Islet of Langerhans (tissue), 1 donor: ENCODE results near the gene KTN1.

Source experiments
- FAIRE-seq: peaks from one replicate; lab custom pipeline; 2011; peaks lifted over from hg19 to GRCh38; lab: Jason Lieb, UNC

Gene KTN1

DNA sequence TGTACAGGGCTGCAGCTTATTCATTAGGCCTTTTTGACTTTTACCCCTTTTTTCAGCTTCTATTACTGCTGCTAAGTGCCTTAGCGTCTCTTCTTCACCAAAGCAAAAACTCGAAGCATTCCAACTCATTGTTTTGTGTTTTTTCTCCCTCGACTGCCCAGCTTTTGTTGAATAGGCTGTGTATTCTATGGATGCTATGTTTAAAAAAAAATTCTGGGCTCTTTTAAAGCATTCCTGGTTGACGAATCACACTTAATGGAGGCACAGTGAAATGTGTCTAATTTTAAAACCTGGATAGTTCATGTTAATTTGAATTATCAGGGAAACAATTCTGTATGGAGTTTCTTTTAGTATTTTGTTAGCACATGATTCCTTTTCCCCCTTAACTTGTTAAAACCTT is 29.7 kb downstream of the KTN1 start:
- FAIRE-seq = no peak

DNA sequence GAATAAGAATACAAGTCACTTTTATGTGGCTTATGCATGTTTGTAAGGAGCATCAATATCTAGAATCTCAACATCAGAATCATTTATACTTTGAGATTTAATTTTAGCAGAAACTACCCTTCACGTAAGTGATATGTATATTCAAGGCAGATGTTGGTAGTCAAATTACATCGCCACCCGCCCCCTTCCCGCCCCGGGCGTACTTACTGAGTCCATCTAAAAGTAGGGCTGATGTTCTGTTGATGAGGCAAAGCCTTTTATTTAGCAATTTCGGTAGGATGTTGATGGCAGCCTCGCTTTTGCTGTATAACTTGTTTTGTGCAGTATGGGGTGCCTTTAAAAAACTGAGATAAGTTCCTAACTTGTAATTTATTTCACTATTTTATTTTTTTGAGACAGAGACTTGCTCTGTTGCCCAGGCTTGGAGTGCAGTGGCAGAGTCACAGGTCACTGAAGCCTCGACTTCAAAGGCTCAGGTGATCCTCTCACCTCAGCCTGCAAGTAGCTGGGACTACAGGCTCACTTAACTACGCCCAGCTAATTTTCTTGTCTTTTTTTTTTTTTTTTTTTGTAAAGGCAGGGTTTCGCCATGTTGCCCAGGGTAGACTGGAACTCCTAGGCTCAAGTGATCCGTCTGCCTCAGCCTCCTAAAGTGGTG is 30.8 kb downstream of the KTN1 start:
- FAIRE-seq = no peak

DNA sequence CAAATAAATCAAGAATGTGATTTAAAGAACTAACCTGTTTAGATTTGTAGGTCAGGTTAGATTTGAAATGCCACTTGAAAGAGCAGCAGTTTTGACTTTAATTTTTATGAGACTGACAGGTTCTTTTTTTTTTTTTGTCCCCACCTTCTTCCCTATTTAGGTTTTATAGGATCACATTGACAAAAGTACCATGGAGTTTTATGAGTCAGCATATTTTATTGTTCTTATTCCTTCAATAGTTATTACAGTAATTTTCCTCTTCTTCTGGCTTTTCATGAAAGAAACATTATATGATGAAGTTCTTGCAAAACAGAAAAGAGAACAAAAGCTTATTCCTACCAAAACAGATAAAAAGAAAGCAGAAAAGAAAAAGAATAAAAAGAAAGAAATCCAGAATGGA is 31.9 kb downstream of the KTN1 start:
- FAIRE-seq = peak; percentile 5

DNA sequence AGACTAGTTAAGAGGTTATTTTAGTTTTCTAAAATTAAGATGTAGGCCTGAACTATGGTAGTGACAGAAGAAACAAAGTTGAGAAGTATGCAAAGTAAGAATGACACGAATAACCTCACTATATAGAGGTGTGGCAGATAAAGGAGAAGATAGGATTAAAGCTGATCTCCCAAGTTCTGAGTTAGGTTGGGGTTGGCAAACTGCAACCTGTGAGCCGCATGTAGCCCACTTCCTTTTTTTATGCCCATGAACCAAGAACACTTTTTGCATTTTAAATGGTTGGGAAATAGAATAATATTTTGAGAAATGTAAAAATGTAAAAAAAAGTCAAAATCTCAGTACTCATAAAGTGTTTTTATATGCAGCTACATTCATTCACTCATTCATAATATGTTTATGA is 34.3 kb downstream of the KTN1 start:
- no peak for FAIRE-seq

DNA sequence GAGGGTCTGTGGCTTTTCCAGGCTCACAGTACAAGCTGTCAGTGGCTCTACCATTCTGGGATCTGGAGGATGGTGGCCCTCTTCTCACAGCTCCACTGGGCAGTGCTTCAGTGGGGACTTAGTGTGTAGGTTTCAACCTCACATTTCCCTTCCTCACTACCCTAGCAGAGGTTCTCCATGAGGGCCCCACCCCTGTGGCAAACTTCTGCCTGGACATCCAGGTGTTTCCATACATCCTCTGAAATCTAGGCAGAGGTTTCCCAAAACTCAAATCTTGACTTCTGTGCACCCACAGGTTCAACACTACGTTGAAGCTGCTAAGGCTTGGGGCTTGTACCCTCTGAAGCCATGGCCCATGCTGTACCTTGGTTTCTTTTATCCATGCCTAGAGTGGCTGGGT is 40.3 kb downstream of the KTN1 start:
- no peak for FAIRE-seq

DNA sequence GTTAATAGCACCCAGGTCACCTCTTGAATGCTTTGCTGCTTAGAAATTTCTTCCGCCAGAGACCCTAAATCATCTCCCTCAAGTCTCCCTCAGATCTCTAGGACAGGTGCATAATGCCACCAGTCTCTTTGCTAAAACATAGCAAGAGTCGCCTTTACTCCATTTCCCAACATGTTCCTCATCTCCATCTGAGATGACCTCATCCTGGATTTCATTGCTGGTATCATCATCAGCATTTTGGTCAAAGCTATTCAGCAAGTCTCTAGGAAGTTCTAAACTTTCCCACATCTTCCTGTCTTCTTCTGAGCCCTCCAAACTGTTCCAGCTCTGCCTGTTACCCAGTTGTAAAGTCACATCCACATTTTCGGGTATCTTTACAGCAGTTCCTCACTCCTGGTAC is 41.0 kb downstream of the KTN1 start:
- FAIRE-seq = no peak

DNA sequence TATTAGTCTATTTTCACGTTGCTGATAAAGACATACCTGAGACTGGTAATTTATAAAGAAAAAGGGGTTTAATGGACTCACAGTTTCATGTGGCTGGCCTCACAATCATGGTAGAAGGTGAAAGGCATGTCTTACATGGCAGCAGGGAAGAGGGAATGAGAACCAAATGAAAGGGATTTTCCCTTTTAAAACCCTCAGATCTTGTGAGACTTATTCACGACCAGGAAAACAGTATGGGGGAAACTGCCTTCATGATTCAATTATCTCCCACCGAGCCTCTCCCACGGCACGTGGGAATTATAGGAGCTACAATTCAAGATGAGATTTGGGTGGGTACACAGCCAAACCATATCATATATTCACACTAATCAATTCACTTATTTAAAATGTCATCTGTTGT is 41.4 kb downstream of the KTN1 start:
- FAIRE-seq = no peak

DNA sequence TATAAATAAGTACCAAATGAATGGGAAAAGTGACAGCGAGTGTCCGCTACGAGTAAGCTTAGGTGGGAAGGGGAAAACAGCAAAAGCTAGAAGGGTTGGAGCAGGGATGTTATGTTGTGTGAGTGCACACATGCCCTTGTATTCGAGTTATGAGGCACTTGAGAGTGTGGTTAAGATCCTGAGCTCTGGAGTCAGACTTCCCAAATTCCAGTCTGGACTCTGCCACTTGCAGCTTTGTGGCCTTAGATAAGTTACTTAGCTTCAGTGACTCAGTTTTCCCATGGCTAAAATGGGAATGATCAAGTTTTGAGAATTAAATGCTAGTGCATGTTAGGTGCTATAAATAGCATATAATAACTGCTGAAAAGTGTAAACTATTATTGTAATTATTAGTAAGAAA is 44.9 kb downstream of the KTN1 start:
- FAIRE-seq = no peak

DNA sequence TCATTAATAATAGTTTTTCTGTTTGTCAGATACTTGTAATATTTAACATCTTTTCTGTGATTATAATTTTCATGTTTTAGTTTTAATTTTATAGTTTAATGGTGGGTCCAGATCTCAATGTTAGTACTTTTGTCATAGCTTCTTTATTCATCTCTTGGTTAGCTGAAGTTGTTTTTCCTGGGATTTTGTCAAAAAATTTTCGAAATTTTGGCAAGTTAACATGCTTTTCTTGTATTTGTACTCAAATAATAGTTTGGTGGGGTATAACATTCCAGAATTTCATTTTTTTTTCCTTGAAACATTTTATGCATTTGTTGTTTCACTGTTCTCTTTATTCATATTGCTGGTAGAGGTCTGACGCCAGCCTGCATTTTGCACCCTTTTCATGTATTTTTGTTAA is 45.5 kb downstream of the KTN1 start:
- no peak for FAIRE-seq

DNA sequence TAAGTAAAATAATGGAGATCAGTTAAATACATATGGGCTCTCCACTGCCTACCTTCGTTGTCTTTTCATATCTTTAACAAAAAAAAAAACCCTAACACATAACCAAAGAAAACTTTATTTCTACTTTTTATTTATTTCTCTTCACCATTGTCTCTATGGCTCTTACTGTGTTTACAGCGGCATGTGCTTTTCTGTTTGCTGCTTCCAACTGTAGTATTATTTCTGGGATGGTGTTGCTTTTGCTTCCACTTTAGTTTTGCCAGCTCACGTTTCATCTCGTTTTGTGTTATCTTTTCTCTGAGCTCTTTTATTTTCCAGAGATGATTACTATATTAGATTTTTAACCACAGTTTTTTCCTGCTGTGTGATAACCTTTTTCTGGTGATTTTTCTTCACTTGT is 46.1 kb downstream of the KTN1 start:
- no peak for FAIRE-seq

DNA sequence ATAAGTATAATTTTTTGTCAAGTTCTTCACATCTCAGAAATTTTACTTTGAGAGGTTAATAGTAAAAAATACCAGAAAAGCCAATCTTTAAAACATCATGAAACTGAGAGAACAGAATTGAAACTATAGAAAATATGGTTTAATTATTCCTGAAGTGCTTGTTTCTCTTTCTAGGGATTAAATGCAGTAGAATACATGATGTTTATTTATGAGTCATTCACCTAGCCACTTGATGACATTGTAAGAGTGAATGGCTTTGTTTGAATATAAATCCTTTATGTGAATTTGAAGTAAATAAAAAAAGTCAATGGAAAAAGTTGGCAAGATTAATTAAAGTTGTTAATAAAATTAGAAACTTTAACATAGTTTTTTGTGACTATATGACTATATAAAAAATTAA is 48.4 kb downstream of the KTN1 start:
- peak; percentile 33 for FAIRE-seq

DNA sequence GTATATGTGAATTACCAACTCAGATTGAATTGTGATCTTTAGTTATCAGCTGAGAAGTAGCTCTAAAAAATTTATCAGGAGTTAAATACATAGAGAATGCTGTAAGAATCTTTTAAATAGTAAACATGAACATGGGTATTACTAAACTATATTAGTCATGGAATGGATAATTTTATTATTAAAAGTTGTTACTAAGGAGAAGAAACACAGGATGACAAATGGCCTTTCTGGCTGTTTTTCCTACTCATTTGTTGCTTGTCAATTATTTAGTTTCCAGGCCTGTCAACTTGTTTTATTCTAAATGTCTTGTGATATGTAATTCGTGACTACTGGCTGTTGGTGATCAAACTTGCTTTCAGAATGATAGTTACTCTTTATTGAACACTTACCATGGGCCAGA is 58.7 kb downstream of the KTN1 start:
- FAIRE-seq = no peak

DNA sequence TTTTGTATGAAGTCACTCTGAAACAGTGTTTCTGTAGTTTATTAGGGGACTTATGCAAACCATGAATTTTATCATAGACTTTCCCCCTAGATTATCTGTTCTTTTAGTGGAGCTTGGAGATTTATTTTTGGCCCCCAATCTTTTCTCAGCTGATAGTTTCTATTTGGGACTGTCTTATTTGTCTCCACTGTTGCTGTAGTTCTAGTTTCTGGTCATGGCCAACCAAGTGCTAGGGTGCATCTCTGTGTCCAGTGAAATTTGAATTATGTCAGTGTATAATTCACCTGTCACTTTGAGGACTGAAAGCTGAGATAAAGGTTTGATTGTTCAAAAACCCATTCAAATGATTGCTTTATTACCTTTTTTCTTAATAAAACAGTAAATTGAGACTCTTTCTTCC is 61.3 kb downstream of the KTN1 start:
- no peak for FAIRE-seq

DNA sequence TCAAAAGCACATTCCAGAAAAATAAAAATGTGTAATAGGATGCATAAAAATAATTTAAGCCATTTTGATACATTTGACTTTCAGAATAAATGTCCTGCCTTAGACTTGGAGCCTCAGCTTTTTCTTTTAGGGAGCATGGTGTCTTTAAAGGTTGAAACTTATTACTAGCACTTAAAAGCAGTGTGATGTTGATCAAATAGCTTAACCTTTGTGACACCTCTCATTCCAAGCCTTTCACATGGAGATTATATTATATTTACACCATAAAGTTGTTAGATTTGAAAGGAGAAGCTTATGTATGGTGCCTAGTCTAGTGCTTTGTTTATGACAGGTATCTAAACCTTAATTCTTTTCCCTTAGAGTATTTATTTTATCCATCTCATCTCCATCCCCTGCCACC is 61.9 kb downstream of the KTN1 start:
- FAIRE-seq = no peak

DNA sequence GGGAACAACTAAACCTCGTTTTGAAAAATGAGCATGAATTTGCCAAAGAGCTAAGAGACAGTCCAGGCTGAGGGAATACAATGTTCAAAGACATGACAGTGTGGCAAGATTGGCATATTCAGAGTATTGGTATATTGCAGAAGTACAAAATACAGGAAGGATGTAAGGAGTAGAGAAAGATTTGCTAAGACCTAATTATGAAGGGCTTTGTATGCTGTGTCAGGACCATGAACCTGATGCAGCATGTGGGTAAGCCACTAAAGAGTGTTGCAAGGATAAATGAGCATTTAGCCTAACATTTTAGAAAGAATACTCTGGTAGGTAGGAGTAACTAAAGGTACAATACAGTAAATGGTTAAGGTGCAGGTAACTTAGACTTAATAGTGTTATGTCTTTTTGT is 65.1 kb downstream of the KTN1 start:
- no peak for FAIRE-seq

DNA sequence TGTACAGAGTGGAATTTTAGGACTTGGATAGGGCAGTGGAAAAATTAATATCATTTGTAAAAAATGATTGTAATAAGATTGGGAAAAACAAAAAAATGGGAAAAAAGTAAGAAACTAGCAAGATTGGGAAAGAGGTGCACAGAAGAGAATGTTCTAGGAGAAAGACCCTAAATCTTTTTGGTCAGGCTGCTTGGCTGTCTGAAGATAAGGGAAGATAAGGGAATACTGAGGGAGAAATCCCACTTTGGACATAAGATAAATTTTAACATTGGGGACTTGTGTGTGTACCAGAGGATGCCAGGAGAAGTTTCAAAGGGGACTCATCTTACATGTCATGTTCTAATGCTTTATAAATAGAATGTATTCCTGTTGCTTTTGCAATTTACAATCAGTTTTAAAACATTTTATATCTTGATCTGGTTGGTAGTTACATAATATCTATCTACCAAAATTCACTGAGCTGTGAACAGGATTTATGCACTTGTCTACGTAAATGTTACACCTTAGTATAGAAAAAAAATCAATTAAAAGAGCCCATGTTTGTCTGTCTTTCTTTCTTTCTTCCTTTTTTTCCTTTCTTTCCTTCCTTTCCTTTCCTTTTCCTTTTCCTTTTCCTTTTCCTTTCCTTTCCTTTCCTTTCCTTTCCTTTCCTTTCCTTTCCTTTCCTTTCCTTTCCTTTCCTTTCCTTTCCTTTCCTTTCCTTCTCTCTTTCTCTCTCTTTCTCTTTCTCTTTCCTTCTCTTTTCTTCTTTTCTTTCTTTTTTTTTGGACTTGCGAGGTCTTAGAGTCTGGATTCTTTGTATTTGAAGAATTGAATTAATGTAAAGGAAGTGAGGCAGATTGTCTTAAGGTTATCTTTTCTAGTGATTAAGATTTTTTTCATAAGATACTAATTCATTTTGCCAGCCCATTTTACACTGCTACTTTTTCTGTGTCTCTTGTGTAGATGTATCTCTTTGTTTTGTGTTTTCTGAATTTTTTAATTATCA is 66.1 kb downstream of the KTN1 start:
- FAIRE-seq = peak; percentile 27

DNA sequence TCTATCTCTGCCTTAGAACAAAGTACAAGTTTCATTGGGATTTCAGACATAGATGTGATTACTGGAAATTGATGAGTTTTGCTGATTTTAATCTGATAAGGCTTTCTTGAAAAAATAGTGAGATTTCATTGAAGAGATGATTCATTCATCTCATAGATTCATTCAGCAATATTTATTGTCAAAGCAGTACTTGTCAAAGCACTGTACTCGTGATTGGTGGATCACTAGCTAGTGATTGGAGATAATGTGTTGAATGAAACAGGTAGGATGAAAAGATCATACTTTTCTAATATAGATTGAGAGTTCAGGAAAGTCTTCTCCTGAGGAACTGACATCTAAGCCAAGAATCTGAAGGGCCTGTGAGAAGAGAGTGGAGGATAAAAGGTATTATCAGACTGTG is 71.0 kb downstream of the KTN1 start:
- FAIRE-seq = no peak

DNA sequence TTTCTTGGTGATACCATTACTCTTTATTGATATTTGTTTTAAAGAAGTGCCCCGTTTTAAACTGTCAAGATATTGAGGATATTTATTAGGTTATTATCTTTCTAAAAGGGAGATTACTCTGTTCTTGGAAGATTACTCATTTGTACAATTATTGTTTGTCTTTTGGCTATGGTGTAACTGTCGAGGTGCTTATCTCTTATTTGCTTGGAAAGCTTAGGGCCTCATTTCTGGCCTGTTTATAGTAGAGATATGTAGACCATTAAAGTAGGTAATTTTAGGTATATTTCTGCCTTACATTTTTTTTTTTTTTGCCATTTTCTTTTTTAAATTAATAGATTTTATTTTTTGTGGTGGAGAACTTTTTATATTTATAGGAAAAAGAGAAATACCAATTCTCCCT is 74.2 kb downstream of the KTN1 start:
- no peak for FAIRE-seq

DNA sequence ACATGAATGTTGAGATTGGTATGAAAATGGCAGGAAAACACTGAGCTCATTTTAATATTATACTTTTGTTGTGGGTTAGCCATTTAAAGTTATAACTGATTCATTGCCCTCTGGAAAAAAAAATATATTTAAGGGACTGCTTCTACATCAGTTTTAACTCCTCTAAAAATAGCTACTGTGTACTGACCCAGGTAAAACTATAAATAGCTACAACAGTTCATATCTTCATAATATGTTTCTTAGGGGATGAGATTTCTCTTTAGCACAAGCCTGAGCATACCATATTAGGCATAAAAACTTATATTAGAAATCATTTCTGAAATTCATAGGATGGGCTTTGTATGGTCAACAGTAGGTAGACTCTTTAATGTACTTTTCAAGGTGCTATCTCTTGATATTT is 81.0 kb downstream of the KTN1 start:
- FAIRE-seq = no peak

DNA sequence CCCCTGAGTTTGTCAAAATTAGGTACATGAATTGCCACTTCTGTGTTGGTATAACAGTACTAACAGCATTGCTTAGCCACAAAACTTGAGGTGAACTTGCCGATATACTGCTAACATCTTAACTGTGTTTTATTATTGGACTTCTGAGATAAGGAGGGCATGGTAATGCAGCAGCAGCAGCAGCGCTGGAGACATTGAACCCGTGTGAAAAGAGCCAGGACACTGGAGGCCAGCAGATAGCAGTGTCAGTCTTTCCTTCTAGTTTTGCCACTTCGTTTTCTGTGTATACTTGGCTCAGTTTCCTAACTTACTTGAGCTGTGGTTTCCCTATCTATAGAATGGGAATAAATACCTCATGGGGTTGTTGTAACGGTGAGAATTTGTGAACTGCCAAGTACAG is 82.7 kb downstream of the KTN1 start:
- FAIRE-seq = no peak

DNA sequence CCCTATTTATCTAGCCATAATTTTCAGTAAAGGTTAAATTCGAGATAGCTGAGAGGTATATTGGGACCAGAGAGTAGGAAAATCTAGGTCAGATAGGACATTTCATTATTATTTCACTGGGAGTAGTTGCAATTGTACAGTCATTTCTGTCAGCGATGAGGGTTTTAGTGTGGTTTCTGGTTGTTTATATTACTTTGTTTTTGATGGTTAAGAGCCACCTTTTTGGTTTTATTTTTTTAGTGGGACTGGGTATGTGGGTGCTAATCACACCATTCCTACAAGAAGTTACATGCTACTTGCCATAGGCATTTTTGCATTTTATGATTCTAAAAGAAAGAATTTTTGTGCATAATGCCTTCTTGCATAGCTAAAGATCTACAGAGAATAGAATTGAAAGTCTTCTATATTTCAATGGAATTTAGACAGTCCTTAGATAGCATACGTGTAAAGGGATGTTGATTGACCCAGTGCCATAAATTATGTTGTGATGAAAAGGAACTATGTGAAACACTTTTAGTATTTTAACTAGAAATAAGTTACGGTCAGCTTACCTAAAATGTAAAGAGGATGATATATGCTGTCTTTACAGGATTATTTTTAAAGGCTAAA is 85.2 kb downstream of the KTN1 start:
- FAIRE-seq = no peak

DNA sequence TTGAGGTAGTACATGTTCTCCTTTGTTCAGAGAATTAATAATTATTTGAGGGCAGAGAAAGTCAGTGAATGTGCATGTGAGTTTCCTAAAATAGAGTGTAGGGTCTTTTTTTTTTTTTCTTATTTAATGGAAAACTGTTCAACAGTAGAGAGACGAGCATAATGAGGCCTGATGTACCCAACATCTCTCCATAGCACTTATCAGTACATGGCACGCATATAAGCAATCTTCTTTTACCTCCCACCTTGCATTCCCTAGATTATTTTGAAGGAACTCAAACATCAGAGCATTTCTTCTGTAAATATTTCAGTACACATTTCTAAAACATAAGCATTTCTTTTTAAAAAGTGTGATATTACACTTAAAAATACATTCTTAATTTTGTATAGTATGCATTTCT is 87.8 kb downstream of the KTN1 start:
- no peak for FAIRE-seq

DNA sequence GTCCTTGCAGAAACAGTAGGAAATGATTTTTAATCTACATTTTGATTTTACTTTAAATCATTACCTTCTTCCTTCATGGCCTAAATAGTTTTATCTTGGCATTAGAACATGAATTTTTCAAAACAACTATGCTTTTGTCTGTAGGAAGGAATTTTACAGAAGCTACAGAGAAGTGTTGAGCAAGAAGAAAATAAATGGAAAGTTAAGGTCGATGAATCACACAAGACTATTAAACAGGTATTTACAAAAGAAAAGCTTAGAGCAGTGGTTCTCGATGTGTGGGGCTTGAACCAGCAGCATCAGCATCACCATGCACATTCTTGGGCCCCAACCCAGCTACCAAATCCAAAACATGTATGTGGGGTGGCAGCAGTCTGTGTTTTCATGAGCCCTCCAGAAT is 91.6 kb downstream of the KTN1 start:
- no peak for FAIRE-seq

DNA sequence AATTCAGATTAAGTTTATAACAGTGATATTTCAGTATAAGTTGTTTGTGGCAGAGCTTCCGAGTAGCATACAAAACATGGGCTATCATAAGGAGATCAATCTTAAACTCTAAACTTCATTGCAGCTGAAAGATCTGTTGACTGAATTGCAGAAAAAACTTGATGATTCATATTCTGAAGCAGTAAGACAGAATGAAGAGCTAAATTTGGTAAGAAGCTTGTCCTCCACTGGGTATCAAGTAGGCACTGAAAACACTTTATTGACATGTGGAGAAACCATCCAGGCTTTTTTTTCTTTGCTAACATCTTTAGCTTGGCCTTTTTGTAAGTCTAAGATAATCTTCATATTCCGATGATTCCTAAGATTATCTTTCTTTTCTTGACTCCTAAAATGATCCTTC is 93.0 kb downstream of the KTN1 start:
- FAIRE-seq = no peak
